Neural cell (in vitro differentiated cells): ENCODE measurements around the gene CELF4. TPM values are rescaled to one million over a fixed set of nuclear protein-coding genes. Genes with fewer than 3 reads are reported as not detected.

Experiments
- H2AFZ ChIP-seq: fragments of 200-600, 300-800 bp; sonication (generic), shearing (Covaris generic); 2 replicates; pipeline ENCODE4 v1.6.0; 2014; ENCODE audit warnings: low read depth, mild to moderate bottlenecking, antibody characterized with exemption, low read length, moderate library complexity
- H3F3A ChIP-seq: fragments of 200-600 bp; shearing (Covaris generic); 2 replicates; pipeline ENCODE4 v1.6.1; 2016; ENCODE audit warnings: mild to moderate bottlenecking, moderate library complexity, mixed read lengths, antibody characterized with exemption, low read length; ENCODE audit not compliant: insufficient read depth, poor library complexity, severe bottlenecking
- H3K27ac ChIP-seq: fragments of 200-600, 300-800 bp; sonication (generic), shearing (Covaris generic); 2 replicates; pipeline ENCODE4 v1.5.1; 2014; ENCODE audit warnings: mild to moderate bottlenecking, low read length, moderate library complexity
- H3K27me3 ChIP-seq: fragments of 300-800, 200-600 bp; sonication (generic), shearing (Covaris generic); 2 replicates; pipeline ENCODE4 v1.6.0; 2014; ENCODE audit warnings: mild to moderate bottlenecking, low read depth, low read length, moderate library complexity; ENCODE audit not compliant: insufficient read depth
- H3K36me3 ChIP-seq: fragments of 300-800, 200-600 bp; sonication (generic), shearing (Covaris generic); 2 replicates; pipeline ENCODE4 v1.5.1; 2014; ENCODE audit warnings: mild to moderate bottlenecking, antibody characterized with exemption, low read length, moderate library complexity; ENCODE audit not compliant: insufficient read depth
- H3K4me2 ChIP-seq: fragments of 300-800, 200-600 bp; sonication (generic), shearing (Covaris generic); 2 replicates; pipeline ENCODE4 v1.6.0; 2014; ENCODE audit warnings: mild to moderate bottlenecking, low read length
- H3K4me3 ChIP-seq: fragments of 300-800, 200-600 bp; sonication (generic), shearing (Covaris generic); 2 replicates; pipeline ENCODE4 v1.5.1; 2014; ENCODE audit warnings: mild to moderate bottlenecking, low read length, moderate library complexity
- H3K79me2 ChIP-seq: fragments of 200-600 bp; shearing (Covaris generic); replicated peaks from 2 replicates; pipeline ENCODE4 v1.6.0; 2014; ENCODE audit warnings: mild to moderate bottlenecking, low read length, moderate library complexity; ENCODE audit not compliant: insufficient read depth
- H3K9ac ChIP-seq: fragments of 300-800, 200-600 bp; sonication (generic), shearing (Covaris generic); 2 replicates; pipeline ENCODE4 v1.6.1; 2016; ENCODE audit warnings: mild to moderate bottlenecking, low read length, mixed read lengths
- H3K9me2 ChIP-seq: fragments of 200-600 bp; shearing (Covaris generic); 2 replicates; pipeline ENCODE4 v1.6.1; 2016; ENCODE audit warnings: mild to moderate bottlenecking, low read length, mixed read lengths; ENCODE audit not compliant: insufficient read depth
- H3K9me3 ChIP-seq: fragments of 200-600, 300-800 bp; sonication (generic), shearing (Covaris generic); 2 replicates; pipeline ENCODE4 v1.6.1; 2016; ENCODE audit warnings: mild to moderate bottlenecking, mixed run types, low read length, moderate library complexity, mixed read lengths
- H4K20me1 ChIP-seq: fragments of 200-600 bp; shearing (Covaris generic); 2 replicates; pipeline ENCODE4 v1.6.1; 2016; ENCODE audit warnings: mild to moderate bottlenecking, mixed run types; ENCODE audit not compliant: insufficient read depth
- EP300 ChIP-seq: fragments of 450-650 bp; conservative IDR thresholded peaks from 2 replicates; pipeline ENCODE4 v1.6.1; 2014; ENCODE audit warnings: antibody characterized with exemption, mild to moderate bottlenecking, moderate library complexity; ENCODE audit not compliant: poor library complexity, severe bottlenecking
- EZH2 ChIP-seq: fragments of 200-600, 300-800 bp; shearing (Covaris generic), sonication (generic); IDR thresholded peaks from 2 replicates; pipeline ENCODE4 v1.6.1; 2014; ENCODE audit warnings: antibody characterized with exemption, low read length, borderline replicate concordance, mild to moderate bottlenecking; ENCODE audit not compliant: insufficient read depth, poor library complexity, severe bottlenecking
- MXI1 ChIP-seq: fragments of 450-650 bp; conservative IDR thresholded peaks from 2 replicates; pipeline ENCODE4 v1.6.1; 2014; ENCODE audit warnings: antibody characterized with exemption, mild to moderate bottlenecking; ENCODE audit not compliant: poor library complexity, severe bottlenecking
- POLR2AphosphoS5 ChIP-seq: IDR thresholded peaks from 2 replicates; pipeline ENCODE4 v1.6.1; 2012
- RAD21 ChIP-seq: fragments of 450-650 bp; conservative IDR thresholded peaks from 2 replicates; pipeline ENCODE4 v1.6.1; 2014; ENCODE audit warnings: antibody characterized with exemption, mild to moderate bottlenecking, moderate library complexity
- SMC3 ChIP-seq: fragments of 450-650 bp; conservative IDR thresholded peaks from 2 replicates; pipeline ENCODE4 v1.6.1; 2014; ENCODE audit warnings: antibody characterized with exemption, mild to moderate bottlenecking, moderate library complexity; ENCODE audit not compliant: poor library complexity
- TAF1 ChIP-seq: IDR thresholded peaks from 2 replicates; pipeline ENCODE4 v1.6.1; 2012; ENCODE audit warnings: low read depth
- polyA plus RNA-seq: library from polyadenylated mRNA; depleted of rRNA; stranded (reverse); fragments of >200 nt; gene quantifications from 2 replicates; pipeline ENCODE4 v1.2.3, GENCODE V29; 2014
- TF ChIP-seq, protein P1 (sequence below): fragments of 450-650 bp; IDR thresholded peaks from 2 replicates; pipeline ENCODE4 v1.5.1; 2014; ENCODE audit warnings: antibody characterized with exemption, mild to moderate bottlenecking, moderate library complexity; ENCODE audit not compliant: poor library complexity, severe bottlenecking
- TF ChIP-seq, protein P2 (sequence below): IDR thresholded peaks from 2 replicates; pipeline ENCODE4 v1.6.1; 2012; ENCODE audit warnings: borderline replicate concordance

Gene CELF4
- polyA plus RNA-seq, 1 donor from 2014 or later = 191 TPM

DNA sequence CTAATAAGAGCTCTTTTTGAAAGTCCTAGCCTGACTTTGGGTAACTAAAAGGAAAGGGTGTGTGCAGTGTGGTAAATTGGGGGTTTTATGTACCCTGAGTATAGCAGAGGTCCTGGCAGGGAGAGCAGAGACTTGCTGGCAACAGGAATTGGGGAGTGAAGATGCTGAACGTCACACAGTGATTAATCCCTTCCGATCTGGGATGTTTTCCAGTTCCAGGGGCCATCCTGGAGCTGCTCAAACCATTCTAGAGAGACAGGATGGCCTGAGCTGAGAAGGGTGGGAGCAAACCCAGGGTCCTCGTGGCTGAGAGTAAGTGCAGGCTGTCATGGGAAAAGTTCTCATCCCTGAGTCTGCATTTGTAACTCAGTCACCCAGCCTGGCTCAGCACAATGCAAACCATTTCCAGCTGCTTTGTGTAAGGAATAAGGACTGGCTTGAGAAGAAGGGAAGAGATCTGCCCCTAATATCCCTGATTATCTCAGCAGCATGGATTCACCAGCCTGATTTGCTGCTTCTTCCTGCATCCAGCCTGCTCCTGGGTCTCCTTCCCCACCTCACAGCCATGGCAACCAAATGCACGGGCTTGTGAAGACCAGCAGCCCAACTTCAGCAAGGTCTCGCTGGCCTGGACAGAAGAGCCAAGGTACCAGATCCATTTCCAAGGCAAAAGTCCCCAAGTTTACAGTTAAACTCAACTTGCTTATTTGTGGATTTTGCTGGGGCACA lies 47.1 kb upstream of the CELF4 start:
- Histone ChIP-seq H4K20me1 (no peaks in the 10 kb centered on the region), H3K79me2 (no peaks in the 10 kb centered on the region), H3K4me2 (no peak overlapping the region), H3K9me3 (no peaks in the 10 kb centered on the region), H3K9ac (no peak overlapping the region), H3K27ac (no peak overlapping the region), H3F3A (no peaks in the 10 kb centered on the region), H2AFZ (no peak overlapping the region), H3K36me3 (no peaks in the 10 kb centered on the region), H3K4me3 (no peak overlapping the region), H3K9me2 (no peaks in the 10 kb centered on the region), H3K27me3 (no peaks in the 10 kb centered on the region)
- TF ChIP-seq, protein P1, sequence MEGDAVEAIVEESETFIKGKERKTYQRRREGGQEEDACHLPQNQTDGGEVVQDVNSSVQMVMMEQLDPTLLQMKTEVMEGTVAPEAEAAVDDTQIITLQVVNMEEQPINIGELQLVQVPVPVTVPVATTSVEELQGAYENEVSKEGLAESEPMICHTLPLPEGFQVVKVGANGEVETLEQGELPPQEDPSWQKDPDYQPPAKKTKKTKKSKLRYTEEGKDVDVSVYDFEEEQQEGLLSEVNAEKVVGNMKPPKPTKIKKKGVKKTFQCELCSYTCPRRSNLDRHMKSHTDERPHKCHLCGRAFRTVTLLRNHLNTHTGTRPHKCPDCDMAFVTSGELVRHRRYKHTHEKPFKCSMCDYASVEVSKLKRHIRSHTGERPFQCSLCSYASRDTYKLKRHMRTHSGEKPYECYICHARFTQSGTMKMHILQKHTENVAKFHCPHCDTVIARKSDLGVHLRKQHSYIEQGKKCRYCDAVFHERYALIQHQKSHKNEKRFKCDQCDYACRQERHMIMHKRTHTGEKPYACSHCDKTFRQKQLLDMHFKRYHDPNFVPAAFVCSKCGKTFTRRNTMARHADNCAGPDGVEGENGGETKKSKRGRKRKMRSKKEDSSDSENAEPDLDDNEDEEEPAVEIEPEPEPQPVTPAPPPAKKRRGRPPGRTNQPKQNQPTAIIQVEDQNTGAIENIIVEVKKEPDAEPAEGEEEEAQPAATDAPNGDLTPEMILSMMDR = no peak
- no peak for TF ChIP-seq TAF1
- no peak for TF ChIP-seq EP300
- no peak for TF ChIP-seq EZH2
- TF ChIP-seq, protein P2, sequence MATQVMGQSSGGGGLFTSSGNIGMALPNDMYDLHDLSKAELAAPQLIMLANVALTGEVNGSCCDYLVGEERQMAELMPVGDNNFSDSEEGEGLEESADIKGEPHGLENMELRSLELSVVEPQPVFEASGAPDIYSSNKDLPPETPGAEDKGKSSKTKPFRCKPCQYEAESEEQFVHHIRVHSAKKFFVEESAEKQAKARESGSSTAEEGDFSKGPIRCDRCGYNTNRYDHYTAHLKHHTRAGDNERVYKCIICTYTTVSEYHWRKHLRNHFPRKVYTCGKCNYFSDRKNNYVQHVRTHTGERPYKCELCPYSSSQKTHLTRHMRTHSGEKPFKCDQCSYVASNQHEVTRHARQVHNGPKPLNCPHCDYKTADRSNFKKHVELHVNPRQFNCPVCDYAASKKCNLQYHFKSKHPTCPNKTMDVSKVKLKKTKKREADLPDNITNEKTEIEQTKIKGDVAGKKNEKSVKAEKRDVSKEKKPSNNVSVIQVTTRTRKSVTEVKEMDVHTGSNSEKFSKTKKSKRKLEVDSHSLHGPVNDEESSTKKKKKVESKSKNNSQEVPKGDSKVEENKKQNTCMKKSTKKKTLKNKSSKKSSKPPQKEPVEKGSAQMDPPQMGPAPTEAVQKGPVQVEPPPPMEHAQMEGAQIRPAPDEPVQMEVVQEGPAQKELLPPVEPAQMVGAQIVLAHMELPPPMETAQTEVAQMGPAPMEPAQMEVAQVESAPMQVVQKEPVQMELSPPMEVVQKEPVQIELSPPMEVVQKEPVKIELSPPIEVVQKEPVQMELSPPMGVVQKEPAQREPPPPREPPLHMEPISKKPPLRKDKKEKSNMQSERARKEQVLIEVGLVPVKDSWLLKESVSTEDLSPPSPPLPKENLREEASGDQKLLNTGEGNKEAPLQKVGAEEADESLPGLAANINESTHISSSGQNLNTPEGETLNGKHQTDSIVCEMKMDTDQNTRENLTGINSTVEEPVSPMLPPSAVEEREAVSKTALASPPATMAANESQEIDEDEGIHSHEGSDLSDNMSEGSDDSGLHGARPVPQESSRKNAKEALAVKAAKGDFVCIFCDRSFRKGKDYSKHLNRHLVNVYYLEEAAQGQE = no peak
- no peak for TF ChIP-seq RAD21
- TF ChIP-seq MXI1 = no peak
- TF ChIP-seq POLR2AphosphoS5 = no peak
- TF ChIP-seq SMC3 = no peak

DNA sequence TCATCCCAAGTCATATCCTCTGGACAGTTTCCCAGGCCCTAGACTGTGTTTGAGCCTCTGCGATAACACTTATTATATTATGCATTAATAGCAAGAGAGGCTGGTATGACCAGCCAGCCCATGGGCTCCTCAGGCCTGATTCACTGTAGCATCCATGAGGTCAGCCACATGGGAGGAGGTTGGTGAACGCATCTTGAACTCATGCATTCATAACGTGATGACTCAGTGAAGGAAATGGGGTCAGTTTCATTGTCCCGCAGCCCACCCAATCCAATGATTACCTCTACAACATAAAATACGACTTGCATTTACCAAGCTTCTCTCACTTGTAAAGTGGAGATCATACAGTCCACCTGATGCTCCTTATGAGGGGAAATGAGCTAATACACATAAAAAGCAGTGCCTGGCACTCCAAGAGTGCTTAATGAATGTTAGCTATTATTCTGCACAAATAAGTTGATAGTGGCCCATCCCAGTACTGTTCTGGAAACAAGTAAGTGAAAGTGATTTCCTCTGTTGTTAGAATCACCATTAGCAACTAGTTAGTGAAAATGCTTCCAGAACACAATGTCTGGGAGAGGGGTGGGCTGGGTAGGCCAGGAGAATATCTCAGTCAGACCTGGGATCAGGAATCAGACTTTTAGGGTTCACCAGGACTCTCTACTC lies 46.1 kb upstream of the CELF4 start:
- Histone ChIP-seq H3K4me3 (no peak overlapping the region), H3K9me2 (no peaks in the 10 kb centered on the region), H3K9me3 (no peaks in the 10 kb centered on the region), H2AFZ (no peak overlapping the region), H3K4me2 (no peak overlapping the region), H3K27me3 (no peaks in the 10 kb centered on the region), H3F3A (no peaks in the 10 kb centered on the region), H4K20me1 (no peaks in the 10 kb centered on the region), H3K27ac (no peak overlapping the region), H3K36me3 (no peaks in the 10 kb centered on the region), H3K9ac (no peak overlapping the region), H3K79me2 (no peaks in the 10 kb centered on the region)
- no peak for TF ChIP-seq RAD21
- TF ChIP-seq POLR2AphosphoS5 = no peak
- TF ChIP-seq, protein P1 = no peak
- no peak for TF ChIP-seq EP300
- TF ChIP-seq TAF1 = no peak
- no peak for TF ChIP-seq EZH2
- no peak for TF ChIP-seq MXI1
- no peak for TF ChIP-seq SMC3
- TF ChIP-seq, protein P2 = no peak
